Brain microvascular endothelial cell (primary cell): ENCODE measurements around the gene LAMTOR1.
A peak's percentile ranks its signal among the peaks of the same experiment; 100 is the strongest.

Source experiments
- DNase-seq: peaks from one replicate; pipeline ENCODE4 v3.0.0-alpha.2; 2020
- H3K27ac ChIP-seq: fragments of 250-450 bp; sonication (Bioruptor Pico); 2 replicates; pipeline ENCODE4 v1.5.1; 2020; ENCODE audit warnings: mild to moderate bottlenecking, moderate library complexity
- H3K27me3 ChIP-seq: fragments of 250-450 bp; sonication (Bioruptor Pico); replicated peaks from 2 replicates; pipeline ENCODE4 v1.5.1; 2020; ENCODE audit warnings: mild to moderate bottlenecking
- H3K36me3 ChIP-seq: fragments of 250-450 bp; sonication (Bioruptor Pico); replicated peaks from 2 replicates; pipeline ENCODE4 v1.5.1; 2020; ENCODE audit warnings: mild to moderate bottlenecking
- H3K4me3 ChIP-seq: 2 replicates; pipeline ENCODE4 v1.5.1; 2011; ENCODE audit warnings: low read depth, mild to moderate bottlenecking, control low read depth, low read length, moderate library complexity
- CTCF ChIP-seq: IDR thresholded peaks from 2 replicates; pipeline ENCODE4 v1.5.1; 2011; ENCODE audit warnings: low read depth, mild to moderate bottlenecking, moderate library complexity, low read length, control low read depth, inconsistent platforms; ENCODE audit errors: missing control alignments
- in situ Hi-C: cut with HindIII; loops from 2 replicates; pipeline ENCODE4 v1.10.0; 2017; ENCODE audit warnings: low sequenced_read_pairs, low pct_ligation_motif_present

Gene LAMTOR1

GRCh38 chr11:72098741-72099140 is 4.4 kb downstream of the LAMTOR1 start:
- no peak for DNase-seq
- no peak for TF ChIP-seq CTCF
- H3K4me3 ChIP-seq = no peak overlapping the region
- in situ Hi-C loops = no loop called here
- H3K36me3 ChIP-seq = peaks cover 23% of the 10 kb centered on the region
- H3K27me3 ChIP-seq = no peaks in the 10 kb centered on the region
- H3K27ac ChIP-seq = no peak overlapping the region

GRCh38 chr11:72091292-72091691 is 11.8 kb downstream of the LAMTOR1 start:
- Histone ChIP-seq H3K27ac (no peak overlapping the region), H3K27me3 (no peaks in the 10 kb centered on the region), H3K4me3 (no peak overlapping the region), H3K36me3 (peaks cover 6% of the 10 kb centered on the region)
- TF ChIP-seq CTCF = peak; percentile 95
- in situ Hi-C loops = no loop called here
- peak; percentile 46 for DNase-seq

- H3K27ac ChIP-seq = no peak overlapping the region
- DNase-seq = no peak
- in situ Hi-C loops = no loop called here
- no peak for TF ChIP-seq CTCF
- no peaks in the 10 kb centered on the region for H3K27me3 ChIP-seq
- no peak overlapping the region for H3K4me3 ChIP-seq
- H3K36me3 ChIP-seq = no peaks in the 10 kb centered on the region
Measured at GRCh38 chr11:72088076-72088808, 14.9 kb downstream of the LAMTOR1 start.

GRCh38 chr11:72085621-72086351 is 17.3 kb downstream of the LAMTOR1 start:
- in situ Hi-C loops = no loop called here
- no peaks in the 10 kb centered on the region for H3K27me3 ChIP-seq
- H3K36me3 ChIP-seq = no peaks in the 10 kb centered on the region
- no peak for DNase-seq
- H3K4me3 ChIP-seq = no peak overlapping the region
- no peak overlapping the region for H3K27ac ChIP-seq
- TF ChIP-seq CTCF = no peak

GRCh38 chr11:72084965-72085364 is 18.1 kb downstream of the LAMTOR1 start:
- H3K27me3 ChIP-seq = no peaks in the 10 kb centered on the region
- no peak for TF ChIP-seq CTCF
- no peak overlapping the region for H3K4me3 ChIP-seq
- H3K27ac ChIP-seq = no peak overlapping the region
- in situ Hi-C loops = no loop called here
- H3K36me3 ChIP-seq = no peaks in the 10 kb centered on the region
- DNase-seq = no peak

GRCh38 chr11:72084076-72084475 is 19.0 kb downstream of the LAMTOR1 start:
- Histone ChIP-seq H3K36me3 (no peaks in the 10 kb centered on the region), H3K27ac (no peak overlapping the region), H3K27me3 (no peaks in the 10 kb centered on the region), H3K4me3 (no peak overlapping the region)
- TF ChIP-seq CTCF = no peak
- in situ Hi-C loops = no loop called here
- DNase-seq = no peak
